HepG2 (cell line): ENCODE measurements around the gene RASIP1.

Source experiments
- CTCF ChIP-seq: sonication (generic); formaldehyde crosslinking; IDR thresholded peaks from 2 replicates; pipeline ENCODE4 v1.5.0; 2020; ENCODE audit warnings: mild to moderate bottlenecking, missing genetic modification reagents, moderate library complexity
- GTF3A ChIP-seq: sonication (generic); formaldehyde crosslinking; conservative IDR thresholded peaks from 2 replicates; pipeline ENCODE4 v1.4.0; 2020; ENCODE audit warnings: mild to moderate bottlenecking, missing genetic modification reagents
- HDAC2 ChIP-seq: sonication (generic); formaldehyde crosslinking; IDR thresholded peaks from 2 replicates; pipeline ENCODE4 v1.4.0; 2020; ENCODE audit warnings: missing genetic modification reagents
- MXD1 ChIP-seq: sonication (generic); formaldehyde crosslinking; IDR thresholded peaks from 2 replicates; pipeline ENCODE4 v1.4.0; 2020; ENCODE audit warnings: mild to moderate bottlenecking, missing genetic modification reagents
- ZNF558 ChIP-seq: sonication (generic); formaldehyde crosslinking; IDR thresholded peaks from 2 replicates; pipeline ENCODE4 v1.9.0; 2022; ENCODE audit warnings: mild to moderate bottlenecking, missing genetic modification reagents, borderline replicate concordance
- TF ChIP-seq, protein P1 (sequence below): sonication (generic); formaldehyde crosslinking; IDR thresholded peaks from 2 replicates; pipeline ENCODE4 v1.5.0; 2020; ENCODE audit warnings: missing genetic modification reagents
- TF ChIP-seq, protein P2 (sequence below): sonication (generic); formaldehyde crosslinking; IDR thresholded peaks from 2 replicates; pipeline ENCODE4 v1.9.0; 2021; ENCODE audit warnings: missing genetic modification reagents, borderline replicate concordance

DNA sequence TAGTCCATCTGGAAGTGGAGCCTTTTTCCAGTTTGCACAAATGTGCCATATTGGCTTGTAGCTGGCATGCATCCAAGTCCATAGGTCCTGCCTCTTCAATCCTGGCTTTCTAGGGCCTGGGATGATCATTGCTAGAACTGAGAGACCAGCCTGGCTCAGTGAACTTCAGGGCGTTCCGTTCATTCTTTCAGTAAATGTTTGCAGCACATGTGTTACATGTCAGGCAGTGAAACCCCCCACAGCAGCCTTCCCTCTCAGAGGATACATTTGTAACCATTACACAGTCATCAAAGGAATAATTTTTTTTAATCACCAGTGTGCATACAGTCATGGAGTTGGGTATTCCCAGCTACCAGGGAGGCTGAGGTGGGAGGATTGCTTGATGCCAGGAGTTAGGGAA is 35.0 kb downstream of the RASIP1 start:
- TF ChIP-seq ZNF558 (CRISPR knock-in tag) (no peak), MXD1 (CRISPR knock-in tag) (no peak), HDAC2 (CRISPR knock-in tag) (no peak), GTF3A (CRISPR knock-in tag) (no peak), CTCF (no peak)
- TF ChIP-seq, protein P1, sequence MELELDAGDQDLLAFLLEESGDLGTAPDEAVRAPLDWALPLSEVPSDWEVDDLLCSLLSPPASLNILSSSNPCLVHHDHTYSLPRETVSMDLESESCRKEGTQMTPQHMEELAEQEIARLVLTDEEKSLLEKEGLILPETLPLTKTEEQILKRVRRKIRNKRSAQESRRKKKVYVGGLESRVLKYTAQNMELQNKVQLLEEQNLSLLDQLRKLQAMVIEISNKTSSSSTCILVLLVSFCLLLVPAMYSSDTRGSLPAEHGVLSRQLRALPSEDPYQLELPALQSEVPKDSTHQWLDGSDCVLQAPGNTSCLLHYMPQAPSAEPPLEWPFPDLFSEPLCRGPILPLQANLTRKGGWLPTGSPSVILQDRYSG (CRISPR knock-in tag): no peak
- TF ChIP-seq, protein P2, sequence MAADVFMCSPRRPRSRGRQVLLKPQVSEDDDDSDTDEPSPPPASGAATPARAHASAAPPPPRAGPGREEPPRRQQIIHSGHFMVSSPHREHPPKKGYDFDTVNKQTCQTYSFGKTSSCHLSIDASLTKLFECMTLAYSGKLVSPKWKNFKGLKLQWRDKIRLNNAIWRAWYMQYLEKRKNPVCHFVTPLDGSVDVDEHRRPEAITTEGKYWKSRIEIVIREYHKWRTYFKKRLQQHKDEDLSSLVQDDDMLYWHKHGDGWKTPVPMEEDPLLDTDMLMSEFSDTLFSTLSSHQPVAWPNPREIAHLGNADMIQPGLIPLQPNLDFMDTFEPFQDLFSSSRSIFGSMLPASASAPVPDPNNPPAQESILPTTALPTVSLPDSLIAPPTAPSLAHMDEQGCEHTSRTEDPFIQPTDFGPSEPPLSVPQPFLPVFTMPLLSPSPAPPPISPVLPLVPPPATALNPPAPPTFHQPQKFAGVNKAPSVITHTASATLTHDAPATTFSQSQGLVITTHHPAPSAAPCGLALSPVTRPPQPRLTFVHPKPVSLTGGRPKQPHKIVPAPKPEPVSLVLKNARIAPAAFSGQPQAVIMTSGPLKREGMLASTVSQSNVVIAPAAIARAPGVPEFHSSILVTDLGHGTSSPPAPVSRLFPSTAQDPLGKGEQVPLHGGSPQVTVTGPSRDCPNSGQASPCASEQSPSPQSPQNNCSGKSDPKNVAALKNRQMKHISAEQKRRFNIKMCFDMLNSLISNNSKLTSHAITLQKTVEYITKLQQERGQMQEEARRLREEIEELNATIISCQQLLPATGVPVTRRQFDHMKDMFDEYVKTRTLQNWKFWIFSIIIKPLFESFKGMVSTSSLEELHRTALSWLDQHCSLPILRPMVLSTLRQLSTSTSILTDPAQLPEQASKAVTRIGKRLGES (CRISPR knock-in tag): no peak
